OCI-LY3 (cell line): Measurements from ENCODE around the gene PLEKHA6.

Experiments used
- EZH2phosphoT487 ChIP-seq: fragments of 200-600 bp; shearing (Covaris generic); IDR thresholded peaks from 2 replicates; pipeline ENCODE4 v1.6.1; 2018; ENCODE audit warnings: antibody characterized with exemption, mixed run types, low read depth
- TF ChIP-seq, protein P1 (sequence below): fragments of 200-600, 300-600 bp; sonication (generic); IDR thresholded peaks from 2 replicates; pipeline ENCODE4 v1.5.1; 2014; ENCODE audit warnings: antibody characterized with exemption, low read length, low read depth

DNA sequence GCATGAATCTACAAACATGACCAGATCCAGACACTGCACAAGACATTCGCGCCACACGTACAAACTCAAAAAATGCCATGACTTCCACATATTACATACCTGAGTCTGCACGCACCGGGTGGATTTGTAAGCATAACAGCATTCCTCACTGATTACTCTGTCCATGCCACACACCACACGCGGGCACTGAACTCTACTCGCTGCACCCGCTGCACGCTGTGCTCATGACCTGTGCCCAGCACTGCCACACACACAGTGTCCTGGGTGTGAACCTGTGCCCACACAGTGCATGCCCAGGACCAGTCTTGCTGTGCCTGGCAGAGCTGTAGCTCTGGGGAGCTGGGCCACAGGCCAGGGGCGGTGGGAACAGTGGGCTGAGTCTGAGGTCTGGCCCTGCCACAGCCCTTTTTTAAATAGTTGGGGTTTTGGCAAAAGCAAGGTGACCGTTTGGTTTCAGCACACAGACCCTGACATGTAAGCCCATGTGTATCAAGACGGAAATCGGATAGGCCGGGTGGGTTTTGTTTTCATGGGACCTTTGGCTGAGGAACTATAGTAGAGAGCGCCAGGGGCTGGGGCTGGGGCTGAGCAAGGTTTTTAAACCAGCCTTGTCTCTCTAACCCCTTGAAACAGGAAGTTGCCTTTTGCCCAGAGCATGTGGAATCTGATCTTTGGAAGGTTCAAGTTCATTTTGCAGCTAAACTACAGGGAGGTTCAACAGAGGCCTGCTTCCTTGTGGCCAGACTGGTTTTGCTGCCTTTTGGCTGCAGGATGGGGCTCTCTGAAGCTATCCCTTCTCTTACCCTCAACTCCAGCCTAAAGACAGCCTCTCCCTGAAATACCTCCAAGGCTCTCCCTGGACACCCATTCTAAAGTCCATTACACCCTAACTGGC lies 133.6 kb downstream of the PLEKHA6 start:
- TF ChIP-seq, protein P1, sequence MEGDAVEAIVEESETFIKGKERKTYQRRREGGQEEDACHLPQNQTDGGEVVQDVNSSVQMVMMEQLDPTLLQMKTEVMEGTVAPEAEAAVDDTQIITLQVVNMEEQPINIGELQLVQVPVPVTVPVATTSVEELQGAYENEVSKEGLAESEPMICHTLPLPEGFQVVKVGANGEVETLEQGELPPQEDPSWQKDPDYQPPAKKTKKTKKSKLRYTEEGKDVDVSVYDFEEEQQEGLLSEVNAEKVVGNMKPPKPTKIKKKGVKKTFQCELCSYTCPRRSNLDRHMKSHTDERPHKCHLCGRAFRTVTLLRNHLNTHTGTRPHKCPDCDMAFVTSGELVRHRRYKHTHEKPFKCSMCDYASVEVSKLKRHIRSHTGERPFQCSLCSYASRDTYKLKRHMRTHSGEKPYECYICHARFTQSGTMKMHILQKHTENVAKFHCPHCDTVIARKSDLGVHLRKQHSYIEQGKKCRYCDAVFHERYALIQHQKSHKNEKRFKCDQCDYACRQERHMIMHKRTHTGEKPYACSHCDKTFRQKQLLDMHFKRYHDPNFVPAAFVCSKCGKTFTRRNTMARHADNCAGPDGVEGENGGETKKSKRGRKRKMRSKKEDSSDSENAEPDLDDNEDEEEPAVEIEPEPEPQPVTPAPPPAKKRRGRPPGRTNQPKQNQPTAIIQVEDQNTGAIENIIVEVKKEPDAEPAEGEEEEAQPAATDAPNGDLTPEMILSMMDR = no peak
- TF ChIP-seq EZH2phosphoT487 = no peak
